Islet of Langerhans (tissue), 1 donor: Measurements from ENCODE around the gene CFAP157.

Experiments used
- FAIRE-seq: peaks from one replicate; lab custom pipeline; 2011; peaks lifted over from hg19 to GRCh38; lab: Jason Lieb, UNC

CFAP157 gene

DNA sequence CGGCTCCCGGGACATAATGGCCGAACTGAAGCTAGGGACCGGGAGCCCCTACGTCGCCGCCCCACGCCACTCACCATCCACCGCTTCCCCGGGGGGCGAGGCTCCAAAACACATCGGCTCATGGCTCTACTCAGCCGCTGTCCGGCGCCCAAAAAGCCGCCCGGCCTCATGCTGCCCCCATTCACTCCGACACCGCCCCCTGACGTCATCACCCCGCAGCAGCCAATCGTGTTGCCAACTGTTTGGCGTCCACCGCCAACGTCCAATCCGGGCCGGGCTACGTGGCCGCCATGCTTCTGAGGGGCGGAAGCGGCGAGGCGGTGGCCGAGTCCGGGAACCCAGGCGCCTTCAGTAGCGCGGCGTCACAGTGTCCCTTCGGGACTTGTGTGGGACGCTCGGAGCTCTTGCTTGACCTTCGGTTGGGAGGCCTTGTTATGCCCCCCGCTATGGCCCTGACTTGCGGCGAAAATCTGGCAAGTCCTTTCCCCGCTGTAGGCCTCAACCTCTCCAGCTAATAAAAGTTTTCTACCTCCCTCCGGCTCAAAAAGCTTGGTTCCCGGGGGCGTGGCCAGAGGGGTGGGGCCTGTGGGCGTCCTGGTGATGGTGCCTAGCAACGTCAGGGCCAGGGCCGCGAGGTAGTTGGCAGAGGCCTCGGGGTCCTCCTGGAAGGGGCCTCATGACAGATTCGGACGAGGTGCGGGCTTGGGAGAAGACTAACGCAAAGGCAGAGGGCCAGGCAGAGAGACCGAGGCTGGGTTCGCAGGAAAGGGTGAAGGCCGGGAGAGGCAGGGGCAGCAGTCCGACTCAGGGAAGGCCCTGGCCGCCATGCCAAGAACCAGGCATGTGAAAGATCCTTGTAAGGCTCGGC is 8.9 kb downstream of the CFAP157 start, which contains the start of the genes PTRH1 and TTC16:
Gene PTRH1 (minus strand): TSS at position 194 of the 868 bp plus-strand sequence. CDS start 24 bp downstream, at position 170.
Gene TTC16 (plus strand): TSS at position 610 of the 868 bp plus-strand sequence. CDS start 67 bp downstream, at position 677.
- FAIRE-seq: peak; percentile 82

DNA sequence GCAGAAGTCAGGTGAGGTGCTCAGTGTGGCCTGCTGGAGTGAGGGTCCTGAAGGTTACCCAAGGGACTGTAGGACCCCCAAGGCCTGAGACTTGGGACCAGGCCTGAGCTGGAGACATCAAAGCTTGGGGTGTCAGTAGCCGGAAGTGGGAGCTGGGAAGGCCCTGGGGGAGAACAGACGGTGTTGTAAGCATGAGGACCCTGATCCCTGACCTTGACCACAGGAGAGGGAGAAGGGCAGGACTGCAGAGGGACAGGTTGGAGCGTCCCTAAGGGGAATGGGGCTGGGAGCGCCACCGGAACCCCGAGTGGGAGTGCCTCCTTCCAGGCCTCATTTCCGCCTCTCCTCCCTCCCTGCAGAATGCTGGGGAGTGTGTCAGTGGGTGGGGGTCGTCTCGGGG is 9.6 kb downstream of the CFAP157 start:
- FAIRE-seq: no peak

DNA sequence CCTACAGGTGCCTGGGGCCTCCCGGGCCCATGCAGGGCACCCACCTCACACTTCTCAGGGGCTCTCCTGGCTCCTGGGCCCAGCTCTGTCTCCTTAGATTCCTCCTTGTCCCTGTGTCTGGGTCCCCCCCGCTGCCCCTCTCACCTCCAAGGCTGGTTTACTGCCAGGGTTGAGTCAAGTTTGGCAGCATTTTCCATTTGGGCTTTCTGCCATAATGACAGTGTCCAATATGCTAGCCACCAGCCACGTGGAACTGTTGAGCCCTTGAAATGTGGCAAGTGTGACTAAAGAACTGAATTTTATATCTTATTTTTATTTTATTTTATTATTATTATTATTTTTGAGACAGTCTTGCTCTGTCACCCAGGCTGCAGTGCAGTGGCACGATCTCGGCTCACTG is 11.0 kb downstream of the CFAP157 start:
- FAIRE-seq: no peak

DNA sequence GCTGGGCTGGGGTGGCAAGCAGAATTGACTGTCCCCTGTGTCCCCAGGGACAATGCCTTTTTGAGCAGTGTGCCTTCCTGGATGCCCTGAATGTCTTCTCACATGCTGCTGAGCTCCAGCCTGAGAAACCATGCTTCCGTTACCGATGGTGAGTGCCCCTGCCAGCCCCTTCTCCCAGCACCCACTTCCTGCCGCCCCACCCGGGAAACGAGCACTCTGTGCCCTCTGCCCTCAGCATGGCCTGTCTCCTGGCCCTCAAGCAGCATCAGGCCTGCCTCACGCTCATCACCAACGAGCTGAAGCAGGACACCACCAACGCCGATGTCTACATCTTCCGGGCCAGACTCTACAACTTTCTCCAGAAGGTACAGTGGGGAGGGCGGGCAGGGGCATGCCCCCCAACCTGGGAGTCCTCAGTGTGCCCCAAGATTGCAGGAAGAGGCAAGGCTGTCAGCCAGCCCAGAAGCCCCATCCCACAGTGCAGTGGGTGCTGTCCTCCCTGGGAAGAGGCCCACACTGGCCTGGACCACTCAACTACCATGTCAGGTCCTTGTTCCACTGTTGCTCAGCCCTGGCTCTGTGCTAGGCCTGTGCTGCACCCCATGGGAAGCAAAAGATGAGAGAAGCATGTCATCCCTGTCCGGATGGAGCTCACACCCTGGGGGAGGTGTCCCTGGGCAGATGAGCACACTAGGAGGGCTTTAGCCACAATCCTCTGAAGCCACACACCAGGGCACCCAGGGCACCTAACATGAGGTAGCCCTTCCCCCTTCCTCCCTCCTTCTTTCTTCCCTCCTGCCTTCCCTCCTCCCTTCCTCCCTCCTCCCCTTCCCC is 13.5 kb downstream of the CFAP157 start:
- FAIRE-seq: no peak

DNA sequence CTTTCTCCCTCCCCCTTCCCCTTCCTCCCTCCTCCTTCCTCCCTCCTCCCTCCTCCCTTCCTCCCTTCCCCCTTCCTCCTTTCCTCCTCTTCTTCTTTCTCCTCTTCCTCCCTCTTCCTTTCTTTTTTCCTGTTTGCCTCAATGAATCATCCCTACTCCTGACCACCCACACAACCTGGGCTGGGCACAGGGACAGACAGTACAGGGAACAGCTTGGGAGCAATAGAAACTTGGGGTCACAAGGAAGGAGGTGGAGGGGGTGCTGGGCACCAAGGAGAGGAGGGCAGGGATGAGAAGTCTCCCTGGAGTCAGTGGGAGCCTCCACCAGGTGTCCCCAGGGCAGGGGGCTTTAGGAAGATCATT is 14.1 kb downstream of the CFAP157 start:
- no peak for FAIRE-seq

DNA sequence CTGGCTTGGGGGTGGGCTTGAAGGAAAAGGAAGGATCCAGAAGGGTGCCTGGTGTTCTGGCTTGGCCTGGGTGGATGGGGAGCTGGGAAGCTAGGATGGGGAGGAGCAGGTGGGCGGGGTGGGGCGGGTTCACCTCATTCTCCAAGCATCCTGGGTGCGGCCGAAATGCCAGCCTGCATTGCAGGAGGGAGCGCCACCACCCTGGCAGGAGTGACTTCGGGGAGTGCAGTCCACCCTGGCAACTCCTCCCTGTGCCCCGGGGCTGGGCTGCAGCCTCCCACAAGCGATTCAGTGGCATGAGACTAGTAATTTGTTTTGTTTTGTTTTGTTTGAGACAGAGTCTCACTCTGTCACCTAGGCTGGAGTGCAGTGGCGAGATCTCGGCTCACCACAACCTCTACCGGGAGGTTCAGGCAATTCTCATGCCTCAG is 14.6 kb downstream of the CFAP157 start:
- no peak for FAIRE-seq

DNA sequence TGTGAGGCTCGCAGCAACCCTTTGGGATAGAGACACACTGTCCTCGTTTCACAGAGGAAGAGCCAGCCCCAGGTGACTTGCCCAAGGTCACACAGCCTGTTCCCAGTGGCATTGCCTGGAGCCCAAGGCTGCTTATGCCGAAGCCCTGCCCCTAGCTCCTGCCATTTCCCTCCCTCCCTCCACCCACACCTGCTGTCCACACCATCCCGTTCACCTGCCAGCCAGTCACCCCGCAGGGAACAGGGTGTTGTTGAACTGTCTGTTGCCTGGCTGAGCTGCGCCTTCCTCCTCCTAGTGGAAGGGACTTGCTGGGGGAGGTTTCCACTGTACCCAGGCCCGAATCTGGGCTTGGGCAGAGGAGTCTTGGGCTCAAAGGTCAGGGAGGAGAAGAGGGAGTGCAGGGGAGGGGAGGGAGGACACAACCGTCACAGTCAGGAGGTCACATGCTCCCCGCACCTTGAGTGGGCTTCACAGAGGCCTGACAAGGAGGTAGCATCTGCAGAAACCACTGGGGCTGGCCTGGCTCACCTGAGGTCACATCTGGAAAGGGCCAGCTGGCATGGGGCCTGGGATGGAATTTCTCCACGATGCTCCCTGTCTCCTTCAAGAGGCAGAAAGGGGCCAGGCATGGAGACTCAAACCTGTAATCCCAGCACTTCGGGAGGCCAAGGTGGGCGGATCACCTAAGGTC is 15.4 kb downstream of the CFAP157 start:
- FAIRE-seq: no peak

DNA sequence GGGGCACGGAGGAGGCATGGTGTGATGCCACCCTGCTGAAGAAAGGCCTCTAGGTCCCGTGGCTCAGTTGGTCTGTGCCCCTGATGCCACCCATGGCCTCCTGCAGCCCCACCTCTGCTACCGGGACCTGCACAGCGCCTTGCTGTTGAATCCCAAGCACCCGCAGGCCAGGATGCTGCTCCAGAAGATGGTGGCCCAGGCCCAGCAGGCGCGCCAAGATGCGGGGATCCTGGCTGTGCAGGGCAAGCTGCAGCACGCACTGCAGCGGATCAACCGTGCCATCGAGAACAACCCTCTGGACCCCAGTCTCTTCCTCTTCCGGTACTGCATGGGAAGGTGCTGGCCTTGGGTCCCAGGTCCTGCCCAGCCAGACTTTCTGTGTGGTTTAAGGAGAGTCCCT is 16.2 kb downstream of the CFAP157 start:
- no peak for FAIRE-seq

DNA sequence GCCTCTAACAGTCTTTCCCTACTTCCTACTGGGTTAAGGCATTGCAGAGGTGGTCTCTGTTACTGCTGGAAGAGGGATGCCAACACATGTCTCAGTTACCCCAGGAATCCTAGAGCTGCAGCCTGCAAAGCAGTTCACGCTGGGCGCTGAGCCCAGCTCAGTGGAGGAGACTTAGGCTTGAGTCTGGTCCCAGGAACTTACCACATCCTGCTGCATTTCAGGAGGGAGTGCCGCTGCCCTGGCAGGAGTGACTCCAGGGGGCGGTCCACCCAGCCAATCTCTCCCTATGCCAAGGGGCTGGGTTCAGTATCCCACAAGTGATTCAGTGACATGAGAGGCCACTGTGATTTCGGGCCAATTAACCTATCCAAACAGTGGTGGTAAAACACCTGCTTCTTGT is 16.7 kb downstream of the CFAP157 start:
- no peak for FAIRE-seq

DNA sequence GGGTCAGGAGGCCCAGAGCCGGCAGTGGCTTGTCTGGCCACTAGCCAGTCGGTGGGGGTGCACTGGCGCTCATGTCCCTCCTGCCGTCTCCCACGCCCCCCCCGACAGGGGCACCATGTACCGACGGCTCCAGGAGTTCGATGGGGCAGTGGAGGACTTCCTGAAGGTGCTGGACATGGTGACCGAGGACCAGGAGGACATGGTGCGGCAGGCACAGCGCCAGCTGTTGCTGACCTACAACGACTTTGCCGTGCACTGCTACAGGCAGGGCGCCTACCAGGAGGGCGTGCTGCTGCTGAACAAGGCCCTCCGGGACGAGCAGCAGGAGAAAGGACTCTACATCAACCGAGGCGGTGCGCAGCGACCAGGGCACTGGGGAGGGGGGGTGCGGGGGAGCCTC is 17.2 kb downstream of the CFAP157 start:
- FAIRE-seq: no peak

DNA sequence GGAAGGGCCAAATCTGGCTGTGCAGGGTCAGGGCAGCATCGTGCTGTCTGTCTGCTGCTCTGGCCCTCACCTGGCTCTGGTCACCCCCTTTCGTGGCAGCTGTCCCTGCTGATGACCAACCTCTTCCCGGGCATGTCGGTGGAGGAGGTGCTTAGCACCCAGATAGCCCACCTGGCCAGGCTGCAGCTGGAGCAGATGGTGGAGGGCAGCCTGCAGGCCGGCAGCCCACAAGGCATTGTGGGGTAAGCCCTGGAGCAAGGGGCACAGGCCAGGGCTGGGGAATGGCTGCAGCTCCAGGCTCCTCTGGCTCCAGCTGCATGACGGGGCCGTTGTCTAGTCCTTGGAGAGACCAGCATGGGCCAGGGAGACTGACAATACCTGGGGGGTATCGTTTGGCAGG is 20.1 kb downstream of the CFAP157 start:
- no peak for FAIRE-seq

DNA sequence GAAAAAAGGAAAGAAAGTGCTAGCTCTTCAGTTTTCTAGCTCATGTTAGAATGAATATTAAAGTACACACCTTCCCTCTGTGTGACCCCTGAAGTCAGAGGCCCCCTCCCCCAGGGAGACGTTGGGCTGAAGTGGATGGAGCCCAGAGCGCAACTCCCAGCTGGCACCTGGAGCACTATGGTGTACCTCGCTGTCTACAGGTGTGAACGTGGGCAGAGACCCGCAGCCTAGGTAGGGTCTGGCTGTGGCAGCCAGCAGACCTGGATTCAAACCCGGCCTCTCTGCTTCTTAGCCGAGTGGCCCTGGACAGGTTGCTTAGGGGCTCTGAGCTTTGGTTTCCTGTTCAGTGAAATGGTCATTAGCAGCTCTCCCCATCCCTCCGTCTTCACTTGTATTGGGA is 22.0 kb downstream of the CFAP157 start:
- no peak for FAIRE-seq

DNA sequence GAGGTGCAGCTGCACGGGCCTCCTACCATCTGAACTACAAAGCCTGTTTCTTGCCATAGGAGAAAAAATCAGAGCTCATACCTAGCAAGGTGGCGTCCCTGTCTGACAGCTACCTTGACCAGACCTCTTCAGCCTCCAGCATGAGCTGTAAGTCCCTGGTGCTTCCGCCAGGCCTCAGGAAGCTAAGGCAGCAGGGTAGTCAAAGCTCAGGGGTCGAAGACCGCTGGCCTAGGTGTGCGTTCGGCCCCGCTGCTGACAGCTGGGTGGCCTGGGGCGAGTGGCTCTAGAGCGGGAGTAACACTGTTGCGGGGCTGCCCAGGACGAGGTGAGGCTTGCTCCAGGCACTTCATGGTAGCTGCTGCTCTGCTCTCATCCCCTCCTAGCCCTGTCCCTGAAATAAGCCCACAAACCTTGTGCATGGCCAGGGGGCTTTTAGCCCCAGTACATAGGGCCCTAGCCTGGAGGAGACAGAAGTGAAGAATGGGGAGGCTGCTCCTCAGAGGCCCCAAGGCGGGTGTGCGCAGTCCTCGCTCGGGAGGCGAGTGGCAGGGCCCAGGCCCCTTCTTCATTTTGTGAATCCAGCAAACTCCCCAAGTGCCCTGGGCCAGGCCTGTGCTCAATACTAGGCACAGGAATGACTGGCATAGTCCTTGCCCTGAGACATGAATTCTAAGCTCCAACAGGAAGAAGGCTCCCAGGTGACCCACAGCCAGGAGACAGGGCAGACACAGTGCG is 22.9 kb downstream of the CFAP157 start:
- FAIRE-seq: no peak

DNA sequence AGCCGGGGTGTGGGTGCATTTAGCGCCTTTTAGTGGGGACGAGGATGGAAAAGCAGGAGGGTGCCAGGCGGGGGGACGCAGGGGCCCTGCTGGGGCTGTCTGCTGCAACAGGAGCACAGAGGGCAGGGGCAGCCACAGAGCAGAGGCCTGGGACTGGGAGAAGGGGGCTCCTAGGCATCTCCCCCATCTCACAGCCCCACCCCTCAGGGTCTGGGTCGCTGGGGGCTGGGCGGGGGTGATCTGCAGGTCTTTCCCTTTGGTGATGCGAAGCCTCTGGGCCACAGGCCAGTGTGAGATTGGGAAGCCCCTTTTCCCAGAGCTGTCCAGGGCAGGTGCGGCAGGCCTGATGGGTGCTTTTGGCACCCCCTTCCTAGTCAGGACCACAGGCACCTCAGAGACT is 23.5 kb downstream of the CFAP157 start:
- no peak for FAIRE-seq

DNA sequence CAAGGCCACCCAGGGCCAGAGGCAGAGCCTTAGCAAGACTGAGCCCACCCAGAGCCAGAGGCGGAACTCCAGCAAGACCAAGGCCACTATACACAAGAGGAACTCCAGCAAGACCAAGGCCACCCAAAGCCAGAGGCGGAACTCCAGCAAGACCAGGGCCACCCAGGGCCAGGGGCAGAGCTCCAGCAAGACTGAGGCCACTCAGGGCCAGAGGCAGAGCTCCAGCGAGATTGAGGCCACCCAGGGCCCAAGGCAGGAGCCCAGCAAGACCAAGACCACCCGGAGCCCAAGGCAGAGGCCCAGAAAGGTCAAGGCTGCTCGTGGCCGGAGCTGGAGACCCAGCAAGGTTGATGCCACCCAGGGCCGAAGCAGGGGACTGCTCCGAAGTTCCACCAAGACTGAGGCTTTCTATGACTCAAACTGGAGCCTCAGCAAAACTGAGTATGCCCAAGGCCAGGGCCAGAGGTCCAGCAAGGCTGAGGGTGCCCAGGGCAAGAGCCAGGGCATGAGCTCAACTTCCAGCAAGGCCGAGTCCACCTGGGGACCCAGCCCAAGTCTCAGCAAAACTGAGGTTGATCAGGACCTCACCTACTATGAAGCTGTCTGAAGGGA is 24.1 kb downstream of the CFAP157 start:
- no peak for FAIRE-seq

DNA sequence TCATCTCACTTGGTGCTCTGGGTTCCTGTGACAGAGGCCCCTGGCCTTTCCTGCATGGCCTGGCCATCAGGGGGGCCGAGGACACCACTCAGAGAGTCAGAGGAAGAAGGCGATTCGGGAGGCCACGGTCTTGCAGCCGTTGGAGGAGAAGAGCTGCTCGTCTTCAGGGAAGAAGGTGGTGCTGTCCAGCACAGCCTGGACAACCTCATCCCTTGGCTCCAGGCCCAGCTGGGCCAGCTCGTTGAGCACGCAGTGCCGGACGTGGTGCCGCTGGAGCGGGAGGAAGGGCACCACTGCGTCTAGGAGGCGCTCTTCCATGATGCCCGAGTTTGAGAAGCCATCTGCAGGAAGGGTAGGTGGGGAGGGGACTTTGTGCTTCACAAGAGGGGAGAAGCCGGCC is 25.1 kb downstream of the CFAP157 start:
- no peak for FAIRE-seq

DNA sequence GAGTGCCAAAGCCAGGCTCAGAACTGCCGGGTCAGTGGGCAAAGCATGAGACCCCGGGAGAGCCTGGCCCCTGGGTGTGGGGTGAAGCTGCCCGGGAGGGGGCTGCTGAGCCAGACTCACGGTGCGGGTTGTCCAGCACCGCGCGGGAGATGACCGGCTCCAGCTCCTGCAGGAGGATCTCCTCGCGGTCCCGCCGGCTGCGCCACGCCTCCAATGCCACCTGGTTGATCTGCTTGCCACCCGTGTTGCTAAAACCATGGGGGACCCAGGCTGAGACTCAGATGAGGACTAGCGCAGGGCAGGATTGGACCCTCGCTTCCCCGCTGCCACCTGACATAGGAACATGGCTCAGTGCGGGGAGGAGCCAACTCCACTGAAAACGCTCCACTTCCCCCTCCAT is 25.7 kb downstream of the CFAP157 start:
- no peak for FAIRE-seq

DNA sequence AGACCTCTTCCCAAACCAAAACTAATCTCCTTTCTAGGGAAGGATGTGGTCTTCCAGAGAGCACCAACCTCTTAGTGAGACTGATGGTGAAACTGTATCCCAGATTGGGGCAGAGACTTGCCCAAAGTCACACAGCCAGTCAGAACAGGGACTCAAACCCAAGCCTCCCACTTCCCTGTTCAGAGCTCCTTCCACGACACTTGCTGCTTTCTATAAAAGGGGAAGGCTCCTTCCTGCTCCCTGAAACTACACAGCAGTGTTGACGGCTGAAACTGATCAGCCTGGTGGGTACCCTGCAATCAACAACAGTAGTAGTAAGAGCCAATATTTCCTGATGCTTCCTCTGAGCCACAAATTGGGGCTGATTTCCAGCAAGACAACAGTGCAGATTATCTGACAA is 26.8 kb downstream of the CFAP157 start:
- no peak for FAIRE-seq

DNA sequence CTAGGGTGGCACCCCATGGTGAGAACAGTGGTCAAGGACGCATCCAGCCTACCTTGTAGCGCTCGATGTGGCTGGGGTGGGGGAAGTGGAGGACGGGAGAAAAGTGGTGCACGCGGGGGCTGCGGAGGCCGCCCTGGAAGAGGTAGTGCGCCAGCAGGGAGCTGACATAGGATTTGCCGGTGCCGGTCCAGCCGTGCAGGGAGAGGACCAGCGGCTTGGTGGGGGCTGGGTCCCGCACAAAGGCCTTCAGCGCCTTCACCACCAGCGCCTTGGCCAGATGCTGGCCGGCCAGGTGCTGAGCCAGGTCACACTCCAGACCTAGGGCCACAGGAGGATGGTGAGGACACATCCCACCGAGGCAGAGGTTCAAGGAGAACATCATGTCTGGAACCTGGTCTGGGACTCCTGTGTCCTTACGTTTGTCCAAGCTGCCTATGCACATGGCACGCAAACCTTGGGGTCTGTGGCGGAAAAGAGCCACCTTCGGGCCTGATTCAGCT is 27.5 kb downstream of the CFAP157 start:
- no peak for FAIRE-seq

DNA sequence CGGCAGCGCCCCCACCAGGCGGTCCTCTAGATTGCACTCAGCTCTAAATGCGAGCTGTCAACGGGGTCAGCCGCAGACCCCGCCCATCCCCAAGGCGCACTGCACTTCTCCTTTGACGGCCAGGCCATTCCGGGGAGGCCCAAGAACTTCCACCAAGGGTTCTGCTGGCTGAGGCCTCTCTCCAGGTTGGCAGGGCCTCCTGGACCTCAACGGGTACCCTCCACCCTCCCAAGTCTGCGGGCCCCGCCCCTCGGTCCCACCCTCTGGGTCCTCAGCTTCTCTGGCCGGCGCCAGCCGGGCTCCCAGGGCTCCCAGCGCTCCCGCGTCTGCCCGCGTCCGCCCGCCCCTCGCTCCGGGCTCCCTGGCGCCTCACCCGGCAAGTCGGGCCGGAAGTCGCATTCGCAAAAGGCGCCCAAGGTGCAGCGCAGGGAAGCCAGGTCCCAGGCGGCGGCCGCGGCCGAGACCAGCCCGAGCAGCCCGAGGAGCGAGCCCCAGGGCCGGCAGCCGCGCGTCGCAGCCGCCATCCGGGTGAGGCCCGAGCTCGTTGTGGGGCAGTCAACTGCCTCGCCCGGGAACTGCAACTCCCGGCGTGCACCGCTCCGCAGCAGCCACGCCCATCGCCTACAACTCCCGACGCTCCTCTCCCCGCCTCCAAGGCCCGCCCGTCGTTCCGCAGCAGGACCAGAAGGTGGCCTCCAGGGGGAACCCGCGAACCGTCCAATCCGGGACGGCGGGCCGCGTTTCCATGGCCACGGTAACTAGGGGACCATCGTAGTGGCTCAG is 28.1 kb downstream of the CFAP157 start, which contains the start of gene TOR2A:
Gene TOR2A (minus strand): TSS at position 548 of the 783 bp plus-strand sequence. CDS start 24 bp downstream, at position 524.
- FAIRE-seq: no peak
